B cell (primary cell): ENCODE data around the gene TOMM20L. TPM values are rescaled to one million over a fixed set of nuclear protein-coding genes. Genes with fewer than 3 reads are reported as not detected.

Experiments
- ATAC-seq: fragments of 200-7000 bp; cut with Tn5 transposase; one replicate; pipeline ENCODE4 v1.10.0; 2021; ENCODE audit warnings: low read depth, mild to moderate bottlenecking, moderate number of reproducible peaks, moderate library complexity
- CTCF ChIA-PET: fragments of 350-600 bp; sonication (Branson Sonifier 250); formaldehyde crosslinking; loops from one replicate; lab custom pipeline; 2021; ENCODE audit warnings: antibody characterized with exemption, inconsistent platforms; lab: Charles Lee
- POLR2A ChIA-PET: fragments of 350-600 bp; sonication (Branson Sonifier 250); formaldehyde crosslinking; loops from one replicate; lab custom pipeline; 2021; ENCODE audit warnings: antibody characterized with exemption; lab: Charles Lee
- DNase-seq: peaks from one replicate; pipeline ENCODE4 v3.0.0; 2013
- H2AFZ ChIP-seq: 2 replicates; pipeline ENCODE4 v1.6.1; 2012; ENCODE audit warnings: mild to moderate bottlenecking, low read depth, low read length; ENCODE audit not compliant: insufficient read depth, poor library complexity, severe bottlenecking
- H3K27ac ChIP-seq, 2 donors: 1 replicate in 1 of 2; 2 replicates in 1 of 2; pipeline ENCODE4 v1.5.1; 2012 to 2013; ENCODE audit warnings: low read length in 2 of 2, mild to moderate bottlenecking in 2 of 2, moderate library complexity in 1 of 2
- H3K27me3 ChIP-seq, 4 experiments: fragments of 200-600 bp in 1 of 4; sonication (generic) in 1 of 4; replicated peaks in 1 of 4; 1 replicate in 2 of 4; 2 replicates in 2 of 4; pipeline versions ENCODE4 v1.6.1 to v1.7.0; 2013 to 2016; ENCODE audit warnings: low read length in 3 of 4, mild to moderate bottlenecking in 2 of 4, mixed read lengths in 1 of 4, moderate library complexity in 1 of 4; ENCODE audit not compliant: insufficient read depth in 4 of 4, control insufficient read depth in 3 of 4; ENCODE audit errors: control extremely low read depth in 1 of 4
- H3K36me3 ChIP-seq, 2 experiments: replicated peaks in 1 of 2; 1 replicate in 1 of 2; 2 replicates in 1 of 2; pipeline versions ENCODE4 v1.6.1 to v1.7.1; 2013; ENCODE audit warnings: low read length in 1 of 2; ENCODE audit not compliant: insufficient read depth in 2 of 2, control insufficient read depth in 1 of 2; ENCODE audit errors: control extremely low read depth in 1 of 2, extremely low read depth in 1 of 2
- H3K4me1 ChIP-seq, 2 donors: fragments of 200-600 bp in 1 of 2; sonication (generic) in 1 of 2; 1 replicate in 1 of 2; 2 replicates in 1 of 2; pipeline versions ENCODE4 v1.5.1 to v1.6.1; 2013 to 2017; ENCODE audit warnings: low read length in 2 of 2; ENCODE audit not compliant: control insufficient read depth in 2 of 2, insufficient read depth in 2 of 2
- H3K4me2 ChIP-seq: replicated peaks from 2 replicates; pipeline ENCODE3; 2012; ENCODE audit warnings: mild to moderate bottlenecking, low read depth, low read length; ENCODE audit not compliant: poor library complexity, severe bottlenecking
- H3K4me3 ChIP-seq, 5 experiments: fragments of 200-600 bp in 1 of 5; sonication (generic) in 1 of 5; 1 replicate in 3 of 5; 2 replicates in 2 of 5; pipeline versions ENCODE4 v1.5.1 to v1.7.0; 2011 to 2016; ENCODE audit warnings: low read length in 4 of 5, mild to moderate bottlenecking in 4 of 5, low read depth in 2 of 5, control low read depth in 1 of 5, moderate library complexity in 1 of 5; ENCODE audit not compliant: insufficient read depth in 1 of 5; ENCODE audit errors: control extremely low read depth in 1 of 5, extremely low read depth in 1 of 5
- H3K79me2 ChIP-seq: fragments of 200-600 bp; sonication (generic); one replicate; pipeline ENCODE4 v1.6.0; 2016; ENCODE audit warnings: low read length; ENCODE audit not compliant: control insufficient read depth, insufficient read depth
- H3K9ac ChIP-seq: fragments of 200-600 bp; sonication (generic); 2 replicates; pipeline ENCODE4 v1.6.1; 2017; ENCODE audit warnings: mild to moderate bottlenecking, low read length, moderate library complexity
- H3K9me3 ChIP-seq, 3 donors: one replicate each; pipeline versions ENCODE4 v1.6.1 to v1.7.1; 2013; ENCODE audit warnings: low read length in 2 of 3; ENCODE audit not compliant: control insufficient read depth in 2 of 3, insufficient read depth in 1 of 3; ENCODE audit errors: control extremely low read depth in 1 of 3
- H4K20me1 ChIP-seq: 2 replicates; pipeline ENCODE4 v1.6.0; 2012; ENCODE audit warnings: mild to moderate bottlenecking, low read length; ENCODE audit not compliant: insufficient read depth, control insufficient read depth, poor library complexity, severe bottlenecking
- H3K27ac Mint-ChIP-seq: one replicate; pipeline ENCODE4 v1.8.0; 2021; ENCODE audit warnings: mixed read lengths
- H3K27me3 Mint-ChIP-seq: one replicate; pipeline ENCODE4 v1.8.0; 2021; ENCODE audit warnings: mixed read lengths
- H3K4me1 Mint-ChIP-seq: one replicate; pipeline ENCODE4 v1.8.0; 2021; ENCODE audit warnings: mixed read lengths
- H3K4me3 Mint-ChIP-seq: one replicate; pipeline ENCODE4 v1.8.0; 2021; ENCODE audit warnings: mixed read lengths
- H3K9me3 Mint-ChIP-seq: one replicate; pipeline ENCODE4 v1.8.0; 2022; ENCODE audit warnings: mixed read lengths; ENCODE audit not compliant: insufficient read depth
- CTCF ChIP-seq: fragments of 200-600 bp; IDR thresholded peaks from one replicate; pipeline ENCODE4 v1.8.0; 2022; ENCODE audit warnings: antibody characterized with exemption, mild to moderate bottlenecking
- EZH2 ChIP-seq: IDR thresholded peaks from 2 replicates; pipeline ENCODE4 v1.6.1; 2012; ENCODE audit warnings: borderline replicate concordance, low read depth, mild to moderate bottlenecking, moderate library complexity, low read length; ENCODE audit not compliant: insufficient read depth, poor library complexity, severe bottlenecking
- WGBS: methylation state at CpG from one replicate; pipeline ENCODE4 v1.1.5; 2013; ENCODE audit warnings: missing lambda C conversion rate; ENCODE audit not compliant: insufficient coverage; 5-methylcytosine and 5-hydroxymethylcytosine counted together
- intact Hi-C: fragments of 100-400 bp; cut with micrococcal nuclease; formaldehyde crosslinking; loops from one replicate; pipeline ENCODE4 v1.10.0; 2022
- polyA plus RNA-seq: library from polyadenylated mRNA; depleted of rRNA; stranded (reverse); fragments of >200 nt; gene quantifications from 2 replicates; pipeline ENCODE4 v1.2.3, GENCODE V29; 2012
- total RNA-seq, 2 donors: library from RNA; stranded (reverse); fragments of 120-200 nt in 1 of 2; gene quantifications; 1 replicate in 1 of 2; 2 replicates in 1 of 2; pipeline versions ENCODE4 v1.2.3 to v1.2.4, GENCODE V29; 2013 to 2022

TOMM20L gene
- total and polyA plus RNA-seq, 2 donors (not counting 1 experiment from before 2014, with no cell fraction given) = 1.3 TPM; not detected in 1

- peak overlapping the region; percentile 95 for H3K27ac Mint-ChIP-seq
- no peak for ATAC-seq
- peak overlapping the region; percentile 97 for H3K4me2 ChIP-seq
- H3K4me1 Mint-ChIP-seq = peaks cover 39% of the 10 kb centered on the region
- peak overlapping the region; percentile 100 for H3K9ac ChIP-seq
- POLR2A ChIA-PET = interaction anchor here (1.0 to 2.5 kb wide), 2 partner anchors 130 to 183 kb away, joined by 3 to 23 read pairs; partner anchors contain the start of genes ARID4A and PSMA3
- H3K27me3 ChIP-seq = no peaks in the 10 kb centered on the region
- TF ChIP-seq CTCF (no peak), EZH2 (no peak)
- no peak for DNase-seq
- peak overlapping the region; percentile 74 to 99 (median 96) for H3K4me3 ChIP-seq
- H3K79me2 ChIP-seq = peaks cover 48% of the 10 kb centered on the region
- peak overlapping the region; percentile 96 to 98 for H3K27ac ChIP-seq
- intact Hi-C loops = loop anchor here (10.0 kb wide), 1 partner anchor 1853 kb away; the partner anchor contains the start of gene TMEM260
- CTCF ChIA-PET = interaction anchor here (0.9 to 2.1 kb wide), 4 partner anchors 10 to 228 kb away, joined by 3 to 15 read pairs (median 4); partner anchors contain the start of genes ACTR10, ARID4A and TOMM20L
- H3K36me3 ChIP-seq = peaks cover 0 to 7% of the 10 kb centered on the region in 2 experiments
- no peaks in the 10 kb centered on the region for H4K20me1 ChIP-seq
- 0% methylated on average over 6 of the region's 10 CpGs for WGBS
- H3K4me3 Mint-ChIP-seq = peak overlapping the region; percentile 89
- H3K27me3 Mint-ChIP-seq = no peaks in the 10 kb centered on the region
- peak overlapping the region; percentile 100 for H2AFZ ChIP-seq
- no peaks in the 10 kb centered on the region for H3K9me3 ChIP-seq
- peaks cover 15 to 19% of the 10 kb centered on the region in 2 donors for H3K4me1 ChIP-seq
- no peaks in the 10 kb centered on the region for H3K9me3 Mint-ChIP-seq
These were observed 32.5 kb downstream of the TOMM20L start for GRCh38 chr14:58428118-58428683.

- POLR2A ChIA-PET = interaction anchor here (1.0 kb wide), 1 partner anchor 132 kb away, joined by 3 read pairs; the partner anchor contains the start of gene ARID4A
- Histone ChIP-seq H2AFZ (no peak overlapping the region), H3K4me2 (no peak overlapping the region), H3K27ac (no peak overlapping the region), H3K4me1 (peaks cover 15 to 19% of the 10 kb centered on the region in 2 donors), H3K9me3 (no peaks in the 10 kb centered on the region), H3K79me2 (peaks cover 44% of the 10 kb centered on the region), H3K4me3 (no peak overlapping the region), H3K9ac (no peak overlapping the region), H4K20me1 (no peaks in the 10 kb centered on the region), H3K36me3 (peaks cover 0 to 15% of the 10 kb centered on the region in 2 experiments), H3K27me3 (no peaks in the 10 kb centered on the region)
- ATAC-seq (no peak), DNase-seq (no peak)
- no peaks in the 10 kb centered on the region for H3K27me3 Mint-ChIP-seq
- H3K4me1 Mint-ChIP-seq = peaks cover 35% of the 10 kb centered on the region
- no peak for TF ChIP-seq EZH2
- no peak for TF ChIP-seq CTCF
- CTCF ChIA-PET = interaction anchor here (0.5 kb wide), 1 partner anchor 8 kb away, joined by 3 read pairs; no protein-coding TSS in a partner anchor
- WGBS = no CpG with 5 or more reads among the region's 1 CpG
- intact Hi-C loops = no loop called here
- peak overlapping the region; percentile 51 for H3K27ac Mint-ChIP-seq
- H3K4me3 Mint-ChIP-seq = no peak overlapping the region
- H3K9me3 Mint-ChIP-seq = no peaks in the 10 kb centered on the region
These were observed 34.4 kb downstream of the TOMM20L start for GRCh38 chr14:58430156-58430555.
